Pons (tissue), 1 donor: ENCODE measurements around the gene SLAMF1.
A peak's percentile ranks its signal among the peaks of the same experiment; 100 is the strongest.
"Not testable (repeated sequence)": the region's sequence is repeated elsewhere in the genome, so short reads cannot be mapped to it uniquely, and the experiment has no call there.

Experiments
- DNase-seq: peaks from one replicate; pipeline ENCODE4 v3.0.0-alpha.2; 2016; ENCODE audit warnings: low spot score

The SLAMF1 gene

GRCh38 chr1:160597051-160597450 is 49.8 kb downstream of the SLAMF1 start:
- DNase-seq, result no peak

DNA sequence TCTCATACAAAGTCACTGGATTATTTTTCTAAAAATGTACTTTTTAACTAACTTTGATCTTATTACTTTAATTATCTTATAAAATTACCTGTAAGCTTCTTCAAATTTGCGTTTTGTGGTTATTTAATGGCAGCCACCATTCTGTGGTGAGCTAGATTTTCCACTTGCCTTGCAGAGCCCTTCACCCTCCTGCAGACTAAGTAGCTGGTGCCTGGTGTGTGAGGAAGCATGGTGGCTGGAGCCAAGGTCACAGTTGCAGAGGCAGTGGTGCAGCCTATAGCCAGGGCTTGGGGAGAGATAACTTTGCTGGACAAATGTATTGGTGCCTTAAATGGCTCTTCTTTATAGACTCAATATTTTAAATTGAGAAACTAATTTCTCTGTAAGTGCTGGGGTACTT is 56.4 kb downstream of the SLAMF1 start:
- no peak for DNase-seq

- DNase-seq, result no peak
These were observed 58.4 kb downstream of the SLAMF1 start for GRCh38 chr1:160588468-160588867.

DNA sequence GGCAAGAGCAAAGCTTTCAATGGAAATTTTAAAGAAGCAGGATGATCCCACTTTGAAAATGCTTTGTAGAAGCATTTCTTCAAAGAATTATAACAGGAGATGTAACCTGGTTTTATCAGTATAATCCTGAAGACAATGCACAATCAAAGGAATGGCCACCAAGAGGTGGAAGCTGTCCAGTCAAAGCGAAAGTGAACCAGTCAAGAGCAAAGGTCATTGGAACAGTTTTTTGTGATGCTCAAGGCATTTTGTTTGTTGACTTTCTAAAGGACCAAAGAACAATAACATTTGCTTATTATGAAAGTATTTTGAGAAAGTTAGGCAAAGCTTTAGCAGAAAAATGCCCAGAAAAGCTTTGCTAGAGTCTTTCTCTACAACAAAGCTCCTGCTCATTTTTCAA is 62.1 kb downstream of the SLAMF1 start:
- no peak for DNase-seq

- DNase-seq, result not testable (repeated sequence)
These were observed 63.9 kb downstream of the SLAMF1 start for GRCh38 chr1:160582976-160583375.

DNA sequence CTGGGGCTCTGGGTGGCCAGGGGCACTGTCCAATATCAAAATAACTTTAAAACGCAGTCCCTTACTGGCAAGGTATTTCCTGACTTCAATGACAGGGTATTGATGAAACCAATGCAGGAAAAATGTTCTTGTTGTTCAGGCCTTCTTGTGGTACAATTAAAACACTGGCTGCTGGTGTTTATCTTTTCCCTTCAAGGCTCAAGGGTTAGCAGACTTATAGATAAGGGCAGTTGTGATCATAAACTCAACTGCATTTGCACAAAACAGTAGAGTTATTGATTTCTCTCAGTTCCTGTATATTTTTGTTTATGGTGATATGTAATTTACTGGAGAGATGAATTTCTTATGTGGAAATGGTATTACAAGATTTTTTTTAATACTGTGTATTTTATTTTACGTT is 64.9 kb downstream of the SLAMF1 start:
- DNase-seq, result no peak

- no peak for DNase-seq
These were observed 66.5 kb downstream of the SLAMF1 start for GRCh38 chr1:160580221-160580812.

DNA sequence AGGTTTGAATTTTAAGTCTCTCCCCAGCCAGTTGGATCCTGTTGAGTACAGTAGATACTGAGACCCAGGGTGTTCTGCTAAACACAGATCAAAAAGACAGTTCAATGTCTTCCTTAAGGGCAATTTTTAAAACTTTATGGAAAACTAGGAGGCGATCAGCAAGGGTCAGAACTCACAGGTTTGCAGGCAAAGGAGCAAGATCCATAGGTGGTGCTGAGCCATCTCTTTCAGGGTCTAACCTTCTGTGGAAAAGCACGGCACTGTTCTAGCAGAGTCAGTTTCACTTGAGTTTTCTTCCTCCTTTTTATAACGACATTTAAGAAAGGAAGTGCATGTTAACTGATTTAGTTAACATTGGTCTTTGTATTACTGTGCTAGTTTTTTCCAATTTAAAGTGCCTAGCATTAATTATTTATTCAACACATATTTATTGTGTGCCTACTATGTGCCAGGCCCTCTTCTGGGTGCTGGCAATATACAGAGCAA is 67.6 kb downstream of the SLAMF1 start, which contains the start of gene CD84:
Gene CD84, minus strand, starts transcription at position 281 of the 486 bp plus-strand sequence. Its CDS starts 59 bp downstream, at position 222.
- DNase-seq, result no peak

- DNase-seq, result no peak
These were observed 68.2 kb downstream of the SLAMF1 start for GRCh38 chr1:160578525-160579191.

DNA sequence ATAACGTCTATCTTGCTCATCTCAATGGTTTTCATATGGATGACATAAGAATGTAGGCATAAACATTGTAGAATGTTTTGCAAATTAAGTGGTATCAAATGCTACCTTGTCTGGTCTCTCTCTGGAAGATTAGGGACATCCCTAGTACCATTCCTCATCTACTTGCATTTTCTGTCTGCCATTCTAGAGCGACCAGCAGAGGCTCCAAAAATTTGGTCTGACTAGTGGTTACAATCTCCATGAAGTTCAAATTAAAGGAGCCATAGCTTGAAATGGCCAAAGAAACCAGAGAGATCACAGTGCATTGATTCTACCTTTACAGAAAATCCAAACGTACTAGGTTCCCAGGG is 68.7 kb downstream of the SLAMF1 start:
- DNase-seq, result no peak

- no peak for DNase-seq
These were observed 69.2 kb downstream of the SLAMF1 start for GRCh38 chr1:160577671-160578070.

- no peak for DNase-seq
These were observed 70.0 kb downstream of the SLAMF1 start for GRCh38 chr1:160576884-160577283.

- DNase-seq, result no peak
These were observed 70.5 kb downstream of the SLAMF1 start for GRCh38 chr1:160576390-160576789.

DNA sequence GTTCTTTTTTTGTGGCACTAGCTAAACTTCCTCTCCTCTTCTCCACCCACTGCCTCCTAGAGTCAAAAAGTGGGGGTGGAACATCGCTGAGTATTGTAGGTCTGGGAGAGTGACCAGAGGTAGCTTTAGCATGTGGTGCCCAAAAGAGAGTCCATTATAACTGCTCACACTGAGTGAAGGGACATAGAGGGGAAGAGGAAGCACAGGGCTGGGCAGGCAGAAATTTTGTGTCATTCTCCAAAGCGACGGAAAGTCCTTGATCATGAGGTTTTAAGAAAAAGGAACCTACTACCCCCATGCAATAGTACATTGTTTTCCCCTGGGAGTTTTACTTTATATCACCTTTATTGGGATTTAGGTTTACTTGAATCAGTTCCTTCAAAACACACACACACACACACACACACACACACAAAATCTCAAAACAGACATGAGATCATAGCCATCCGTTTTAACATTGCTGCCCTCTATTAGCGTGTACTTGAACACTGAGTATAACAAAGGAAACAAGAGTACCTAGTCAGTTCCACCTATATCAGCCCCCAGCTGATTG is 71.7 kb downstream of the SLAMF1 start:
- peak; percentile 89 for DNase-seq

- DNase-seq, result no peak
These were observed 76.0 kb downstream of the SLAMF1 start for GRCh38 chr1:160570840-160571239.

DNA sequence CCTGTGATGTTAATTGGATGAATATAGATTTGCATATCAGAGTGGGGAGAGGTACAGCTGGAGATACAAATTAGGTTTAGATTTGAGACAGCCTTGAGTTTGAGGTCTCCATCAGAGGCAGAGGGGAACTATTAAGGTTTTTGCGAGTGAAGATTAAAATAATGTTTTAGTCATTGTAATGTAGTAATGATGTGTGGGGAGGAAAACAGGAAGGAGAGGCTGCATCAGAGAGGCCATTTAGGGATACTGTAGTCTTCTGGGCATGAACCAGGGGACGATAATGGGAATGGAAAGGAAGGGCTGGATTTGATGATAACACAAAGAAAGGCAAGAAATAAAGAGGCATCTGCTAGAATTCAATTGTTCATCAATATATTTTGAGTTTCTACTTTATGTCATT is 77.0 kb downstream of the SLAMF1 start:
- no peak for DNase-seq

GRCh38 chr1:160567858-160568682 is 78.8 kb downstream of the SLAMF1 start:
- DNase-seq, result no peak

DNA sequence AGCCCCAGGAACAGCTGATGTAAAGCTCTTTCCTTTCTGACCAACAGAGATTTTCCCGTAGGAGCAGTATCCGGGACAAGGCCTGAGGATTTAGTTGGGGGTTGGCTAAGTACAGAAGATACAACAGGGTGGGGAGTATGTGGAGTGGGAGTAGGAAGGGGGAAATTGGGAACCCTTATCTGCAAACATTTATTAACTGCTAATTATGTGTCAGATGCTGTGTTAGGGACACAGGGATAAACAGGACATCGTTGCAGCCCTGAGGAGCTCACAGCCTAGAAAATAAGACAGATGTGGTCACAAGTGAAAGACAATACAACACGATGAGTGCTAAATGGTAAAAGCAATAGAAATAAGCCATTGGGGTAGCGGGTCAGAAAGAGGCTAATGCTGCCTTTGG is 79.5 kb downstream of the SLAMF1 start:
- no peak for DNase-seq

- DNase-seq, result peak; percentile 49
These were observed 81.3 kb downstream of the SLAMF1 start for GRCh38 chr1:160565564-160565963.

DNA sequence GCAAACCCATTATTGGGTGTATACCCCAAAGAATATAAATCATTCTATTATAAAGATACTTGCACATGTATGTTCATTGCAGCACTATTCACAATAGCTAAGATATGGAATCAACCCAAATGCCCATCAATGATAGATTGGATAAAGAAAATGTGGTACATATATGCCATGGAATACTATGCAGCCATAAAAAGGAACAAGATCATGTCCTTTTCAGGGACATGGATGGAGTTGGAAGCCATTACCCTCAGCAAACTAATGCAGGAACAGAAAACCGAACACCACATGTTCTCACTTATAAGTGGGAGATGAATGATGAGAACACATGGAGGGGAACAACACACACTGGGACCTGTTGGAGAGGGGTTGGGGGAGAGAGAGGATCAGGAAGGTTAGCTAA is 83.6 kb downstream of the SLAMF1 start:
- not testable (repeated sequence) for DNase-seq

GRCh38 chr1:160562745-160563144 is 84.1 kb downstream of the SLAMF1 start:
- DNase-seq, result not testable (repeated sequence)

- no peak for DNase-seq
These were observed 86.0 kb downstream of the SLAMF1 start for GRCh38 chr1:160560806-160561205.
